Measurements from ENCODE around the gene PCSK9. TPM values are rescaled to one million over a fixed set of nuclear protein-coding genes. Genes with fewer than 3 reads are reported as not detected.

PCSK9 gene
- total and polyA plus RNA-seq, 2 of the 4 experiments (the other 2 are of a cell fraction) = under 0.01 to 0.17 TPM

DNA sequence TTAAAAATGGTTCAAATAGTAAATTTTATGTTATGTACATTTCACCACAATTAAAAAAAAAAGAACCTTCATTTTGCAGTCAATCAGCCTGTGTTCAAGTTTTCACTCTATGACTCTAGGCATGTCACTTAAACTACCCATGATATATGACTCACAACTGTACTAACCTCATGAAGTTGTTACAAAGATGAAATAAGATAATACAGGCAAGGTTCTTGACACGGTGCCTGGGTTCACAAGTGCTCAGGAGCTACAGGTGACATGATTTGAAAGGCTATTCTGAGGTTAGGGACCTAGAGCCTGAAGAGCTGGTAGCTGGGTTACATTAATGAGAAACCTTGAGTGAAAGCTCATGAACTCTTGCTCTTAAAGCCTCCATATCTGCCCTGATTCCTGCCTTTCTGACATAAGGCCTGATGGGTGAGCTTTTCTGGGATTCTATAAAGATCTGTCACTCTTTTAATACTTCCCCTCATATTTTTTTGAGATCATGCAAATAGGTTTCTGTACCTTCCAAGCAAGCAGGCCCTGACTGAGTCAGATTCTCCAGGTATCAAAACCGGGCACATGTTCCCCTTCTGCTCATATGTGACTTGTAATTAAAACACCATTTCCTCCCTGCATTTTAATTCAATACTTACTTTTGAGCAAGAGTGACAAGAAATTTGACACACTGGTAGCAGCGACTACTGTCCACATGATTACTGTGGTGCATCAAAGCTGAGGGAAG lies 34.0 kb downstream of the PCSK9 start:
- Histone ChIP-seq H3K4me2 (ENCODE audit: low read depth, low read length) (no peak overlapping the region), H3K79me1 (ENCODE audit: low read depth in 1 of 2, low read length in 2 of 2) (peaks cover 0 to 2% of the 10 kb centered on the region in 2 experiments; a peak in 1 of 4 replicates), H4K20me1 (ENCODE audit: insufficient read depth, low read length) (no peaks in the 10 kb centered on the region), H3K4ac (ENCODE audit: low read depth, low read length) (no peak overlapping the region), H2AK5ac (ENCODE audit: low read depth, low read length) (no peak overlapping the region), H3K27me3 (ENCODE audit: control insufficient read depth, insufficient read depth, low read length) (no peaks in the 10 kb centered on the region), H3K9me1 (ENCODE audit: insufficient read depth, low read length) (no peaks in the 10 kb centered on the region), H3K4me1 (ENCODE audit: control insufficient read depth, insufficient read depth, low read length) (no peaks in the 10 kb centered on the region), H2BK15ac (ENCODE audit: low read depth, low read length) (no peak overlapping the region), H3K23ac (ENCODE audit: low read depth, low read length) (no peak overlapping the region), H4K8ac (ENCODE audit: low read depth in 2 of 2, low read length in 2 of 2) (no peak overlapping the region), H2BK20ac (ENCODE audit: low read depth, low read length) (no peak overlapping the region), H2BK120ac (ENCODE audit: low read depth, low read length) (no peak overlapping the region), H2BK5ac (ENCODE audit: low read depth, low read length, poor library complexity, severe bottlenecking) (no peak overlapping the region), H3K9me3 (ENCODE audit: control insufficient read depth, insufficient read depth, low read length) (no peaks in the 10 kb centered on the region), H2AFZ (replicated peaks; ENCODE audit: low read length, poor library complexity) (no peak overlapping the region), H3K36me3 (ENCODE audit: control insufficient read depth, insufficient read depth, low read length) (peaks cover 43% of the 10 kb centered on the region), H3K27ac (ENCODE audit: insufficient read depth, low read length) (no peak overlapping the region), H4K91ac (ENCODE audit: insufficient read depth, low read depth, low read length) (no peak overlapping the region), H4K5ac (ENCODE audit: low read depth, low read length) (no peak overlapping the region), H3K56ac (ENCODE audit: extremely low read depth, insufficient read depth, low read length) (no peak overlapping the region), H3K4me3 (ENCODE audit: insufficient read depth, low read depth, low read length) (no peak overlapping the region), H2AK9ac (replicated peaks; ENCODE audit: low read depth, low read length, poor library complexity) (no peak overlapping the region), H3K18ac (ENCODE audit: low read depth, low read length) (no peak overlapping the region), H3K14ac (replicated peaks; ENCODE audit: low read depth, low read length) (no peak overlapping the region), H3K9ac (ENCODE audit: low read depth, low read length) (no peak overlapping the region)
- in situ Hi-C loops (cut with MboI; ENCODE audit: low sequenced_read_pairs) = no loop called here
- no peak for ATAC-seq (ENCODE audit: low read depth)
- BruUV-seq (replicated peaks) = no TSS peak
- dilution Hi-C loops (cut with HindIII; ENCODE audit: low sequenced_read_pairs, unreplicated experiment) = no loop called here
- WGBS, 2 experiments (ENCODE audit: extremely low coverage in 2 of 2, insufficient read length in 1 of 2) = no CpG with 5 or more reads among the region's 3 CpGs
- intact Hi-C loops (cut with micrococcal nuclease) = loop anchor here (5.0 kb wide), 1 partner anchor 1514 kb away; no protein-coding TSS in a partner anchor
- DNase-seq = no peak
- ChIA-PET CTCF (interaction anchor here (0.7 kb wide), 1 partner anchor 35 kb away, joined by 5 read pairs; no protein-coding TSS in a partner anchor), POLR2A (ENCODE audit: unreplicated experiment) (no interaction called here)
- no peak for TF ChIP-seq MAFK (IDR thresholded peaks at IDR 0.05; ENCODE audit: low read depth, low read length)
- no peak for TF ChIP-seq RCOR1 (IDR thresholded peaks at IDR 0.05; ENCODE audit: insufficient replicate concordance, low read length)
- TF ChIP-seq, protein P1, sequence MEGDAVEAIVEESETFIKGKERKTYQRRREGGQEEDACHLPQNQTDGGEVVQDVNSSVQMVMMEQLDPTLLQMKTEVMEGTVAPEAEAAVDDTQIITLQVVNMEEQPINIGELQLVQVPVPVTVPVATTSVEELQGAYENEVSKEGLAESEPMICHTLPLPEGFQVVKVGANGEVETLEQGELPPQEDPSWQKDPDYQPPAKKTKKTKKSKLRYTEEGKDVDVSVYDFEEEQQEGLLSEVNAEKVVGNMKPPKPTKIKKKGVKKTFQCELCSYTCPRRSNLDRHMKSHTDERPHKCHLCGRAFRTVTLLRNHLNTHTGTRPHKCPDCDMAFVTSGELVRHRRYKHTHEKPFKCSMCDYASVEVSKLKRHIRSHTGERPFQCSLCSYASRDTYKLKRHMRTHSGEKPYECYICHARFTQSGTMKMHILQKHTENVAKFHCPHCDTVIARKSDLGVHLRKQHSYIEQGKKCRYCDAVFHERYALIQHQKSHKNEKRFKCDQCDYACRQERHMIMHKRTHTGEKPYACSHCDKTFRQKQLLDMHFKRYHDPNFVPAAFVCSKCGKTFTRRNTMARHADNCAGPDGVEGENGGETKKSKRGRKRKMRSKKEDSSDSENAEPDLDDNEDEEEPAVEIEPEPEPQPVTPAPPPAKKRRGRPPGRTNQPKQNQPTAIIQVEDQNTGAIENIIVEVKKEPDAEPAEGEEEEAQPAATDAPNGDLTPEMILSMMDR (conservative IDR thresholded peaks at IDR 0.05; ENCODE audit: low read depth, low read length) = no peak
- TF ChIP-seq, protein P2, sequence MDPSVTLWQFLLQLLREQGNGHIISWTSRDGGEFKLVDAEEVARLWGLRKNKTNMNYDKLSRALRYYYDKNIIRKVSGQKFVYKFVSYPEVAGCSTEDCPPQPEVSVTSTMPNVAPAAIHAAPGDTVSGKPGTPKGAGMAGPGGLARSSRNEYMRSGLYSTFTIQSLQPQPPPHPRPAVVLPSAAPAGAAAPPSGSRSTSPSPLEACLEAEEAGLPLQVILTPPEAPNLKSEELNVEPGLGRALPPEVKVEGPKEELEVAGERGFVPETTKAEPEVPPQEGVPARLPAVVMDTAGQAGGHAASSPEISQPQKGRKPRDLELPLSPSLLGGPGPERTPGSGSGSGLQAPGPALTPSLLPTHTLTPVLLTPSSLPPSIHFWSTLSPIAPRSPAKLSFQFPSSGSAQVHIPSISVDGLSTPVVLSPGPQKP (IDR thresholded peaks at IDR 0.05; ENCODE audit: borderline replicate concordance, low read depth, low read length) = no peak
- no peak for TF ChIP-seq POLR2A (IDR thresholded peaks at IDR 0.05; ENCODE audit: low read depth, low read length)
- TF ChIP-seq FOS (IDR thresholded peaks at IDR 0.05; ENCODE audit: low read depth, low read length) = no peak
- TF ChIP-seq RFX5 (IDR thresholded peaks at IDR 0.05; ENCODE audit: low read depth, low read length) = no peak
- TF ChIP-seq RAD21 (IDR thresholded peaks at IDR 0.05; ENCODE audit: low read length) = no peak
- TF ChIP-seq BHLHE40 (IDR thresholded peaks at IDR 0.05; ENCODE audit: low read depth, low read length) = no peak

Data from IMR-90 (cell line).